Prostate gland (tissue), 2 donors: ENCODE measurements around the gene FNDC3B.

Experiments
- POLR2A ChIP-seq: fragments of 450-650 bp; IDR thresholded peaks from one replicate; pipeline ENCODE4 v1.6.1; 2016; ENCODE audit warnings: antibody characterized with exemption, mild to moderate bottlenecking
- POLR2AphosphoS5 ChIP-seq: sonication (generic); formaldehyde crosslinking; IDR thresholded peaks from one replicate; pipeline ENCODE4 v1.6.1; 2017; ENCODE audit warnings: antibody characterized with exemption
- TF ChIP-seq, protein P1 (sequence below), 4 experiments: fragments of 200-600 bp in 2 of 4; fragments of 450-650 bp in 2 of 4; sonication (generic) in 2 of 4; IDR thresholded peaks; 1 replicate in 3 of 4; 2 replicates in 1 of 4; pipeline ENCODE4 v1.5.1; 2016 to 2019; ENCODE audit warnings: antibody characterized with exemption in 4 of 4, mild to moderate bottlenecking in 2 of 4, moderate library complexity in 2 of 4

DNA sequence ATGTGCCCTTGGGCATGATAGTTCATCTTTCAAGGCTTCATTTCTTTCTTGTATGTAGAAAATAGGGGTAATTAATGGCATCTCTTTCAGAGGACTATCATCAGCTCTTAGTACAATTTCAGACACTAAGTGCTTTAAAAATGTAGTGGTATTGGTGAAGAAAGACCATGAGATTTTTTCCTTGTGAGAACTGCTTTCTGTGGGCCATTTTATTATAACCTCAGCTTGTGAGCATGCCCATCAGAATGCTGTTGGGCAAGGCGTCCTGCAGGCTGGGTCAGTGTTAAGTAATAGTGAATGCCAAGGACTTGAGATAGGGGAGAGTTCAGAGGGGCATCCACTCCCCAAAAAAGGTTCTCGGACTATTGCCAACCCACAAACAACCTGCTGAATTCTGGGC lies 221.0 kb downstream of the FNDC3B start:
- TF ChIP-seq, protein P1, sequence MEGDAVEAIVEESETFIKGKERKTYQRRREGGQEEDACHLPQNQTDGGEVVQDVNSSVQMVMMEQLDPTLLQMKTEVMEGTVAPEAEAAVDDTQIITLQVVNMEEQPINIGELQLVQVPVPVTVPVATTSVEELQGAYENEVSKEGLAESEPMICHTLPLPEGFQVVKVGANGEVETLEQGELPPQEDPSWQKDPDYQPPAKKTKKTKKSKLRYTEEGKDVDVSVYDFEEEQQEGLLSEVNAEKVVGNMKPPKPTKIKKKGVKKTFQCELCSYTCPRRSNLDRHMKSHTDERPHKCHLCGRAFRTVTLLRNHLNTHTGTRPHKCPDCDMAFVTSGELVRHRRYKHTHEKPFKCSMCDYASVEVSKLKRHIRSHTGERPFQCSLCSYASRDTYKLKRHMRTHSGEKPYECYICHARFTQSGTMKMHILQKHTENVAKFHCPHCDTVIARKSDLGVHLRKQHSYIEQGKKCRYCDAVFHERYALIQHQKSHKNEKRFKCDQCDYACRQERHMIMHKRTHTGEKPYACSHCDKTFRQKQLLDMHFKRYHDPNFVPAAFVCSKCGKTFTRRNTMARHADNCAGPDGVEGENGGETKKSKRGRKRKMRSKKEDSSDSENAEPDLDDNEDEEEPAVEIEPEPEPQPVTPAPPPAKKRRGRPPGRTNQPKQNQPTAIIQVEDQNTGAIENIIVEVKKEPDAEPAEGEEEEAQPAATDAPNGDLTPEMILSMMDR (IDR thresholded peaks at IDR 0.05): no peak
- TF ChIP-seq POLR2A (no peak), POLR2AphosphoS5 (no peak)
